ENCODE results near the gene TBC1D22A. TPM values are rescaled to one million over a fixed set of nuclear protein-coding genes. Genes with fewer than 3 reads are reported as not detected.

The TBC1D22A gene
- total RNA-seq, 1 experiment from 2014 or later: 14.3 TPM

DNA sequence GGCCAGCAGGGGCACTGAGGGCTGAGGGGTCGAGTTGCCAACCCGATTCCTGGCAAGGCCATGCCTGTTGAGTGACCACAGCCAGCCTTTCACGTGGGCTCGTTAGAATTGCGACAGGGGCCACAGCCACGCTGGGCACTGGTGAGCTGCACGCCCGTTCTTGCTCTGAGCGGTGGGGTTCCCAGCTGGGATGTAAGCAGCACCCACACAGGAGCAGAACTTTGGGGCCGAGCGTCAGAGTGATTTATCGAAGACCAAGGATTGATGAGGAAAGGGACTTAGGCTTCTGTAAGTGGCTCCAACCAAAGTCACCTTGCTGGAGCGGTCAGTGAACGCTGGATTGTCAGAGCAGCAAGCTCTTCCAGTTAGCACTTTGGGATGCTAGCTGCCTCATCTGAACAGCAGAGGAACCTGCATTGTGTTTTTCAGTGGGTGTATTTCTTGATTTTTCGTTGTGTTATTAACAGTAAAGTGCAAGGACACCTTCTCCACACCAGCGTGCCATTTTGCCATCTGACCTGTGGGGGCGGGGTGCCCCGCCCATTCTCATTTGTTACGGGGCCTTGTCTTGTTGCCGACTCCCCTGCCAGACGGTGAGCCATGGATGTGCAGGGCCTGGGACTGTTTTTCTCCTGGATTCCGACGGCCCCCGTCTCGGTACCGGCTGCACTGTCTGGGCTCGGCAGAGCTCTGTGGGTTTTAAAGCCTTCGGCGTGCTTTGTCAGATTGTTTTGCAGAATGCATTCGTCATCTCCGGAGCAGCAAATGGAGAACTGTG is 202.5 kb downstream of the TBC1D22A start:
- H3K4me3 ChIP-seq (ENCODE audit: low read length): no peak overlapping the region
- no peaks in the 10 kb centered on the region for H3K36me3 ChIP-seq (ENCODE audit: low read depth, low read length)
- TF ChIP-seq EZH2phosphoT487 (IDR thresholded peaks at IDR 0.05; ENCODE audit: borderline replicate concordance, low read length) (no peak), EZH2 (IDR thresholded peaks at IDR 0.05; ENCODE audit: low read length, unreplicated experiment) (no peak), CTCF (conservative IDR thresholded peaks at IDR 0.05; ENCODE audit: low read depth, low read length) (no peak)
- DNase-seq (no peak), ATAC-seq (no peak)
- H3K4me1 ChIP-seq (ENCODE audit: insufficient read depth, low read length): no peaks in the 10 kb centered on the region
- no peaks in the 10 kb centered on the region for H3K79me2 ChIP-seq (ENCODE audit: low read length)
- POLR2A ChIA-PET (ENCODE audit: unreplicated experiment): no interaction called here
- BruUV-seq (replicated peaks): no TSS peak
- H4K20me1 ChIP-seq (ENCODE audit: low read length): no peaks in the 10 kb centered on the region
- H3K27me3 ChIP-seq (ENCODE audit: low read length): no peaks in the 10 kb centered on the region
- H3K9me2 ChIP-seq (replicated peaks; ENCODE audit: low read length): no peaks in the 10 kb centered on the region
- no peak overlapping the region for H2AFZ ChIP-seq (ENCODE audit: low read length)
- no peaks in the 10 kb centered on the region for H3F3A ChIP-seq (ENCODE audit: low read length, unreplicated experiment)
- intact Hi-C loops (cut with micrococcal nuclease): no loop called here
- no peak overlapping the region for H3K9ac ChIP-seq (ENCODE audit: low read length)
- H3K4me2 ChIP-seq (ENCODE audit: low read length): no peak overlapping the region
- no peaks in the 10 kb centered on the region for H3K9me3 ChIP-seq (ENCODE audit: low read length)
- H3K27ac ChIP-seq (ENCODE audit: low read length): no peak overlapping the region
- CTCF ChIA-PET: no interaction called here

- no peak overlapping the region for H2AFZ ChIP-seq (ENCODE audit: low read length)
- H3K4me2 ChIP-seq (ENCODE audit: low read length): no peak overlapping the region
- ATAC-seq (no peak), DNase-seq (no peak)
- H4K20me1 ChIP-seq (ENCODE audit: low read length): no peaks in the 10 kb centered on the region
- H3K9ac ChIP-seq (ENCODE audit: low read length): no peak overlapping the region
- TF ChIP-seq EZH2phosphoT487 (IDR thresholded peaks at IDR 0.05; ENCODE audit: borderline replicate concordance, low read length) (no peak), EZH2 (IDR thresholded peaks at IDR 0.05; ENCODE audit: low read length, unreplicated experiment) (no peak), CTCF (conservative IDR thresholded peaks at IDR 0.05; ENCODE audit: low read depth, low read length) (no peak)
- CTCF ChIA-PET: no interaction called here
- H3F3A ChIP-seq (ENCODE audit: low read length, unreplicated experiment): no peaks in the 10 kb centered on the region
- intact Hi-C loops (cut with micrococcal nuclease): no loop called here
- no peaks in the 10 kb centered on the region for H3K9me2 ChIP-seq (replicated peaks; ENCODE audit: low read length)
- H3K4me3 ChIP-seq (ENCODE audit: low read length): no peak overlapping the region
- POLR2A ChIA-PET (ENCODE audit: unreplicated experiment): no interaction called here
- BruUV-seq (replicated peaks): no TSS peak
- no peak overlapping the region for H3K27ac ChIP-seq (ENCODE audit: low read length)
- H3K36me3 ChIP-seq (ENCODE audit: low read depth, low read length): no peaks in the 10 kb centered on the region
- no peaks in the 10 kb centered on the region for H3K4me1 ChIP-seq (ENCODE audit: insufficient read depth, low read length)
- H3K79me2 ChIP-seq (ENCODE audit: low read length): no peaks in the 10 kb centered on the region
- H3K27me3 ChIP-seq (ENCODE audit: low read length): no peaks in the 10 kb centered on the region
- no peaks in the 10 kb centered on the region for H3K9me3 ChIP-seq (ENCODE audit: low read length)
Measured at GRCh38 chr22:46965555-46966494, 203.4 kb downstream of the TBC1D22A start.

All from PC-3 (cell line).